Central memory CD8-positive, alpha-beta T cell (primary cell): ENCODE measurements around the gene ODF2.
"Not testable (repeated sequence)": the region's sequence is repeated elsewhere in the genome, so short reads cannot be mapped to it uniquely, and the experiment has no call there.

Source experiments
- ATAC-seq: fragments of 150-1000 bp; cut with Tn5 transposase; replicated peaks from 2 replicates; pipeline ENCODE4 v1.10.0; 2022; ENCODE audit warnings: mild to moderate bottlenecking, moderate FRiP score, moderate number of reproducible peaks; ENCODE audit not compliant: poor library complexity, severe bottlenecking; ENCODE audit errors: extremely low read depth
- DNase-seq, 2 donors: peaks; one replicate each; pipeline ENCODE4 v3.0.0; 2021; ENCODE audit warnings: low spot score in 2 of 2
- H3K27ac Mint-ChIP-seq: one replicate; pipeline ENCODE4 v1.8.0; 2022; ENCODE audit warnings: low read depth, mild to moderate bottlenecking, moderate library complexity, mixed read lengths
- H3K27me3 Mint-ChIP-seq: one replicate; pipeline ENCODE4 v1.8.0; 2022; ENCODE audit warnings: mixed read lengths
- H3K36me3 Mint-ChIP-seq: one replicate; pipeline ENCODE4 v1.8.0; 2022; ENCODE audit warnings: mild to moderate bottlenecking, moderate library complexity, mixed read lengths; ENCODE audit not compliant: insufficient read depth
- H3K4me1 Mint-ChIP-seq: one replicate; pipeline ENCODE4 v1.8.0; 2022; ENCODE audit warnings: mixed read lengths
- H3K4me3 Mint-ChIP-seq: one replicate; pipeline ENCODE4 v1.8.0; 2022; ENCODE audit warnings: mild to moderate bottlenecking, moderate library complexity, mixed read lengths
- H3K9me3 Mint-ChIP-seq: one replicate; pipeline ENCODE4 v1.8.0; 2022; ENCODE audit warnings: mixed read lengths

ODF2 gene

DNA sequence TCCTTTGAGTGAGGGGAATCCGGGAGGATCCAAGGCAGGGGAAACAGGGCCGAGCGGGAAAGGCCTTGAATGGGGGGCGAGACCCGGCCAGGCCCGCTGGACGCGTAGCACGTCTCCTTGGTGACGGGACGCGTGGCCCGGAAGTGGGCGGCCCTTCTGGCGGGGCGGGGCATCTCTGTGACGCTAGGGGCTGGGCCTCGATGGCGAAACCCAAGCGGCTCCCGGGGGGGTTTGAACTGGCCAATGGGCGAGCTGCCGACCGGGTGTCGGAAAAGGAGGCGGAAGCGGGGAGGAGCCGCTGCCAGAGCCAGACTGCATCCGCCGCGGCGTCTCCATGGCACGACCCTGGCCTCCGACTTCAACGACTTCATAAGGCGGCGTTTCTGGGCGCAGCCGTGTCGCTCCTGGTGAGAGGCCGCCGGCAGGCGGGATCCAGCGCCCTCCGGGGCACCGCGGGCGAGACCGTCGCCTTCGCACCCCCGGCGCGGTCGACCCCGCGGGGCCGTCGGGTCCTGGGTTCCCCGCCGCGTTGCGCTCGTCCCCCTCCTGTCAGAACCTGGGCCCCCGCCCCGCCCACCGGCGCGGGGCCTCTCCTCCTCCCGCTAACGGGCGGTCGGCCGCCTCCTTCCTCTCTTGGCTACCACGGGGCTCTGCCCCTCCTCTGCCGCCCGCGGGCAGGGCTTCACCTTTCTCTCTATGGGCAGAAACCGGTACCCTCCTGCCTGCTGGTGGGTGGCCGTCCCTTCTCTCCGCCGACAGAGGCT, at the start of gene ODF2:
Gene ODF2 (plus strand): TSS at position 158 of the 764 bp plus-strand sequence. CDS start 86 bp downstream, at position 244.
- H3K27me3 Mint-ChIP-seq = no peaks in the 10 kb centered on the region
- peaks cover 23% of the 10 kb centered on the region for H3K4me1 Mint-ChIP-seq
- peak; percentile 97 to 98 for DNase-seq
- H3K27ac Mint-ChIP-seq = peak within 1 kb of the TSS; percentile 92
- peaks cover 12% of the 10 kb centered on the region for H3K36me3 Mint-ChIP-seq
- H3K4me3 Mint-ChIP-seq = peak within 1 kb of the TSS; percentile 92
- H3K9me3 Mint-ChIP-seq = no peaks in the 10 kb centered on the region
- peak; percentile 89 for ATAC-seq

DNA sequence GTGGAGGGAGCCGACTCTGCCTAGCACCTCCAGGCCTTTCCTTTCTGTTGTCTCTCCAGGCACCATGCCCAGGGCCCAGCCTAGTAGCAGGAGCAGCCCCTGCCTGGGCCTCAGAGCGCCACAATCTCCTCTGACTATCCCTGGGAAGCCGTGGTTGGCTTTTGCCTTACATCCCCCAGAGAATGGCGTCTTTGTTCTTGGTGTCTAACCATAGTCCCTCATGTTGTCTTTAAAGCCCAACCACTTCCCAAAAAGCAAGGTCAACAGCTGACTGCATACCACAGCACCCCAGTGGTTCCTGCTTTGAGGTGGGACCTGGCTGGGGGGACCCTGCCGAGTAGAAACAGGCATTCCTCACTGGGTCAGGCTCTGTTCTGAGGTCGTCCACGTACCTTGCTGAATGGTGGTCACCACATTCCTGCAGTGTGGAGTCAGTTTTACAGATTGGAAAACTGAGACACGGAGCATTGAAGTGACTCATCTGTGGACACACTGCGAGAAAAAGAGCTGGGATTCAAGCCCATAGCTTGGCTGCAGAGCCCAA, 48.9 kb upstream of the ODF2 start:
- Mint-ChIP-seq H3K36me3 (no peaks in the 10 kb centered on the region), H3K4me1 (no peaks in the 10 kb centered on the region), H3K27ac (no peak overlapping the region), H3K4me3 (no peak overlapping the region), H3K9me3 (no peaks in the 10 kb centered on the region), H3K27me3 (peaks cover 56% of the 10 kb centered on the region)
- ATAC-seq (no peak), DNase-seq (no peak)

- Mint-ChIP-seq H3K9me3 (no peaks in the 10 kb centered on the region), H3K27me3 (peaks cover 53% of the 10 kb centered on the region), H3K36me3 (no peaks in the 10 kb centered on the region), H3K4me1 (no peaks in the 10 kb centered on the region), H3K27ac (no peak overlapping the region), H3K4me3 (no peak overlapping the region)
- ATAC-seq = no peak
- no peak for DNase-seq
These were observed 46.8 kb upstream of the ODF2 start for GRCh38 chr9:128408963-128409431.

GRCh38 chr9:128409450-128409849, 46.4 kb upstream of the ODF2 start:
- peaks cover 58% of the 10 kb centered on the region for H3K27me3 Mint-ChIP-seq
- DNase-seq (no peak), ATAC-seq (no peak)
- no peaks in the 10 kb centered on the region for H3K9me3 Mint-ChIP-seq
- H3K4me1 Mint-ChIP-seq = no peaks in the 10 kb centered on the region
- no peaks in the 10 kb centered on the region for H3K36me3 Mint-ChIP-seq
- no peak overlapping the region for H3K27ac Mint-ChIP-seq
- no peak overlapping the region for H3K4me3 Mint-ChIP-seq

GRCh38 chr9:128409978-128410377, 45.8 kb upstream of the ODF2 start:
- H3K36me3 Mint-ChIP-seq = no peaks in the 10 kb centered on the region
- no peak overlapping the region for H3K4me3 Mint-ChIP-seq
- no peaks in the 10 kb centered on the region for H3K9me3 Mint-ChIP-seq
- ATAC-seq (no peak), DNase-seq (no peak)
- peaks cover 61% of the 10 kb centered on the region for H3K27me3 Mint-ChIP-seq
- no peaks in the 10 kb centered on the region for H3K4me1 Mint-ChIP-seq
- no peak overlapping the region for H3K27ac Mint-ChIP-seq

DNA sequence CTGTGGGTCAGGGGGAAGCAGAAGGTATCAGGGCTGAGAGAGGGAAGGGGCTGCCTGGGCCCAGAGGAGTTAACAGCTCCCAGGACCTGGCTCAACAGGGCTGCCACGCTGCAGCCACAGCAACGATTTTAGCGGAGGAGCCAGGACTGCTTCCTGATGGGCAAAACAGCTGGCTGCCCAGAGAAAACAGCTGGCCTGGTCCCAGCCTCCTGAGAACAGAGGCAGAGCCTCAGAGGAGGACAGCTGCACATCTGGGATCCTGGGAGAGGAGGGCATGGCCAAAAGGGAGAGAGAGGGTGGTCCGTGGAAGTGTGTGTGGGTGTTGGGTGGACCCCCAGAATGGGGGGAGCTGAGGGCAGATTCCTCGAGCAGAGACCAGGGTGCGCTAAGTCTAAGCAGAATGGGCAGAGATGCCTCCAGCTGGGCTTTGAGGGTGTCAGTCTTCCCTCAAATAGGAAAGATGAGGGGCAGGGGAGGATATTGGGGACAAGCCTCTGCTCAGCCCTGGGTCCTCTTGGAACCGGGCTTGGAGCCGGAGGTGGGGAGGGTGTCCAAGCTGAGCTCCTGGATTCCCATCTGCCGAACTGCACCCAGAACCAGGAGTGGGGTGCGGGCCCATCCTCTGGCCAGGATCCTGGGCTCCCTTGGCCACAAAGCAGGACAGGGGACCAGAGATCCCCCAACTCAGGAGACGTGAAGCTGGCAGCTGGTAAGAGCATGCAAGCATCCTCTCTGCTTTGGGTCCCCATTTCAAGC, 44.3 kb upstream of the ODF2 start:
- ATAC-seq = no peak
- Mint-ChIP-seq H3K27me3 (peaks cover 61% of the 10 kb centered on the region), H3K36me3 (no peaks in the 10 kb centered on the region), H3K9me3 (no peaks in the 10 kb centered on the region), H3K27ac (no peak overlapping the region), H3K4me3 (no peak overlapping the region), H3K4me1 (no peaks in the 10 kb centered on the region)
- no peak for DNase-seq

DNA sequence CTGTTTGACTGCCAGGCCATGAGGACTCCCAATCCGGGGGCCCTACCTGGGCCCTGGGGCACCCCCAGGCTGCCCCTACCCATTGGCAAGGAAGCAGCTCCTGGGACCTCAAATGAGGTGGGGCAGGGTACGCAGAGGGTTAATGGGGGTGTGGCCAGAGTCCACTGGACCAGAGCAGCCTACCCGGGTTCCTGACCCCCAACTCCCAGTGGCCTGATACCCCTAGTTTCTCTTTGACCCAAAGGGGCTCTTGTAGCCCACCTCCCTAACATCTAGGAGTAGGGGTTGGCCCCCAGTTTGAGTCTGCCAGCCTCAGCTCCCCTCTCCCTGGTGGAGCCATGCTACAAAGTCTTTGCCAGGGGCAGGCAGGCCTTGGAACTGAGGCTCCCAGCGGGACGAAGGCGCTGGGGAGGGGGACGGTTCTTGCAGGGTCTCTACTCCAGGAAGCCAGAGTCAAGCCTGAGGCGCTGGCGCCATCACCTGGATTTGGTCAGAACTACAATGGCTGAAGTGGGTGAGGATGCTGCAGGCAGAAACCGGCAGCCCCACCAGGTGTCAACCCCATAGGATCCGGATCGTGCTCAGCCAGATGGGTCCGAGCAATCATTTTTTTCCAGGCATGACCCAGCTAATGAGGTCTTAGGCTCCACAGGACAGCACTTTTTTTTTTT, 43.6 kb upstream of the ODF2 start:
- Mint-ChIP-seq H3K4me1 (no peaks in the 10 kb centered on the region), H3K27ac (no peak overlapping the region), H3K4me3 (no peak overlapping the region), H3K27me3 (peaks cover 60% of the 10 kb centered on the region), H3K9me3 (no peaks in the 10 kb centered on the region), H3K36me3 (no peaks in the 10 kb centered on the region)
- DNase-seq (peak in 1 of 2 donors; percentile 22), ATAC-seq (no peak)

DNA sequence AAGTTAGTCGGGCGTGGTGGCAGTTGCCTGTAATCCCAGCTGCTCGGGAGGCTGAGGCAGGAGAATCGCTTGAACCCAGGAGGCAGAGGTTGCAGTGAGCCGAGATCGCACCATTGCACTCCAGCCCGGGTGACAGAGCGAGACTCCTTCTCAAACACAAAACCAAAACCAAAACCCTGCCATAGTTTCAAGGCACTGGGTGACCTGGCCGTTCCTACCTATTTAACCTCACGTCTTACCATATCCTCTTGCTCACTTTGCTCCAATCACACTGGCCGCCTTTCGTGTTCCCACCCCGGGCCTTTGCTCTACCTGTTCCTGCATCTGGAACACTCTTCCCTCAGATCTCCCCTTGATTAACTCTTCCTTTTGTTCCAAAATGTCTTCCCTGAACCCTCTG, 42.1 kb upstream of the ODF2 start:
- not testable (repeated sequence) for H3K27ac Mint-ChIP-seq, DNase-seq, H3K36me3 Mint-ChIP-seq, ATAC-seq, H3K9me3 Mint-ChIP-seq, H3K4me3 Mint-ChIP-seq, H3K4me1 Mint-ChIP-seq
- peaks cover 54% of the 10 kb centered on the region for H3K27me3 Mint-ChIP-seq

- Mint-ChIP-seq H3K4me3 (no peak overlapping the region), H3K36me3 (no peaks in the 10 kb centered on the region), H3K27me3 (peaks cover 59% of the 10 kb centered on the region), H3K4me1 (no peaks in the 10 kb centered on the region), H3K27ac (no peak overlapping the region), H3K9me3 (no peaks in the 10 kb centered on the region)
- DNase-seq = no peak
- no peak for ATAC-seq
These were observed 41.3 kb upstream of the ODF2 start for GRCh38 chr9:128414461-128414860.

- ATAC-seq = no peak
- no peak overlapping the region for H3K27ac Mint-ChIP-seq
- H3K9me3 Mint-ChIP-seq = no peaks in the 10 kb centered on the region
- H3K4me3 Mint-ChIP-seq = no peak overlapping the region
- no peak for DNase-seq
- H3K4me1 Mint-ChIP-seq = no peaks in the 10 kb centered on the region
- H3K36me3 Mint-ChIP-seq = no peaks in the 10 kb centered on the region
- peaks cover 62% of the 10 kb centered on the region for H3K27me3 Mint-ChIP-seq
These were observed 40.5 kb upstream of the ODF2 start for GRCh38 chr9:128415281-128415680.

- ATAC-seq (no peak), DNase-seq (no peak)
- Mint-ChIP-seq H3K4me3 (no peak overlapping the region), H3K4me1 (no peaks in the 10 kb centered on the region), H3K9me3 (no peaks in the 10 kb centered on the region), H3K27me3 (peaks cover 58% of the 10 kb centered on the region), H3K27ac (no peak overlapping the region), H3K36me3 (no peaks in the 10 kb centered on the region)
These were observed 39.8 kb upstream of the ODF2 start for GRCh38 chr9:128416014-128416413.

- Mint-ChIP-seq H3K4me1 (no peaks in the 10 kb centered on the region), H3K27me3 (peaks cover 53% of the 10 kb centered on the region), H3K9me3 (no peaks in the 10 kb centered on the region), H3K36me3 (no peaks in the 10 kb centered on the region), H3K4me3 (no peak overlapping the region), H3K27ac (no peak overlapping the region)
- DNase-seq = no peak
- ATAC-seq = no peak
These were observed 39.3 kb upstream of the ODF2 start for GRCh38 chr9:128416432-128417019.
